HG03575 (cell line): Measurements from ENCODE around the gene MTA1.

ENCODE experiments used
- ATAC-seq: cut with Tn5 transposase; IDR thresholded peaks from one replicate; pipeline ENCODE4 v1.9.1; 2021; ENCODE audit not compliant: unreplicated experiment, insufficient number of reproducible peaks, low FRiP score; ENCODE audit errors: extremely low read depth

MTA1 gene

DNA sequence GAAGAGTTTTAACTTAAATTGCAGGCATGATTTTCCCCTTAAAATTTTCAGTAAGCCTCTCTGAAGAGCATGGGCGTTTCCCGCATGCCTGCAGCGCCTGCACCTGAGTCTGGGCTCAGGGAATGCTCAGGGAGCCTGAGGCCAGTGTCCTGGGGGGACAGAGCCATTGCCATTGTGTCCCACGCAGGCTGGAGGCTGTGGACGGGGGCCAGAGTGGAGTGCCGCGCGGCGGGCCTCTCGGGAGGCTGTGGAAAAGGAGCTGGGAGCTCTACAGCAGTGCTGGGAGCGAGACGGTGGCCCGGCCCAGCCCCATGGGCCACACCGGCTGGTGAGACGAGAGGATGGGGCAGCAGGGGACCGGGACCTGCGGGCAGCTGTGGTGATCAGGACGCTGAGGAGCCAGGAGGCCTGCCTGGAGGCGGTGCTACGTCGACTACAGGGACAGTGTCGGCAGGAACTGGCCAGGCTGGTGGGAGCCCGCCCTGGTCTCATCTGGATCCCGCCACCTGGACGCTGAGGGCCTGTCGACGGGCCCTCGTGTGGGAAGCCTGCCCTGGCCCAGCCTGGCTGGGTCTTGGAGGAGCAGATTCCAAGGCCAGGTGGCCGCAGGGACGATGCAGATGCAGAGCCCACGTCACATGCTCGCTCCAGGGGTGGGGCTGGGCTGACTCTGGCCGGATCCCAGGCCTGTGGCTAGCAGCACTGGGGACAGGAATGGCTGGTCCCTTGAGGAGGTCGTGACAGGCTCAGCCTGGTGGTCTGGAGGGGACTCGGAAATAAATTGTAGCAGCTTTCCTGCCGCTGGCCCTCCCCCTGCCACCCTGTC lies 79.0 kb downstream of the MTA1 start:
- ATAC-seq: no peak

DNA sequence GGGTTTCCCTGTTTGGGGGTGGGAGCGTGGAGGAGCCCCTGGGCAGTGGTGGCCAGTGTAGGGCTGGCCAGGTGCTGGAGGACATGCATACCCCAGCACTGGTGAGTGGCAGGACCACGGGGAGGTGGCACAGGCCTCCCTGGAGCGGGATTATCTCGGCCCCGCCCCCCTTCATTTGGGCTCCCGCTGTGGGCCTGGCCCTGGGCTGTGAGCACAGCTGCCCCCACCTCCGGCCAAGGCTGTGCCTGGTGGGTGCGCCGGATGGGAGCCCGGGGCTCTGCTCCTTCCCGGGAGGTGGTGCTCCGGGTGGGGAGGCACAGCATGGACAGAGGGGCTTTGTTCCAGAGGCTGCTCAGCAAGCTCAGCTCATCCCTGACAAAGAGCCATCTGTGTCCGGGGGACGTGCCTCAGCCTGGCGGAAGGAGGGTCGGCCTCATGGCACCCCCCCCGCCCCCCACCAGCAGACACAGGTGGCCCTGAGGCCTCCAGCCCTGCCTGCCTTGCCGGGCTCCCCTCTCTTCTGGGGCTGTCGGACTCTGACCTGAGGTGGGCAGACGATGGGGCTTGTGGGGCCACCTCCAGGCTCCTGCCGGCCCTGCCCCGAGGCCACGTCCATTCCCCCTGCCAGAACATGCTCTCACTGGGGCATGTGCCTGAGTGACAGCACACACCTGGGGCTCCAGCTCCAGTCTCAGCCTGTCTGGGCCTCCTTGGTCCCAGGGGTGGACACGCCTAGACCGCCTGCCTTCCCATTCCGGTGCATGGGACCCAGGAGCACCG lies 79.8 kb downstream of the MTA1 start:
- no peak for ATAC-seq

DNA sequence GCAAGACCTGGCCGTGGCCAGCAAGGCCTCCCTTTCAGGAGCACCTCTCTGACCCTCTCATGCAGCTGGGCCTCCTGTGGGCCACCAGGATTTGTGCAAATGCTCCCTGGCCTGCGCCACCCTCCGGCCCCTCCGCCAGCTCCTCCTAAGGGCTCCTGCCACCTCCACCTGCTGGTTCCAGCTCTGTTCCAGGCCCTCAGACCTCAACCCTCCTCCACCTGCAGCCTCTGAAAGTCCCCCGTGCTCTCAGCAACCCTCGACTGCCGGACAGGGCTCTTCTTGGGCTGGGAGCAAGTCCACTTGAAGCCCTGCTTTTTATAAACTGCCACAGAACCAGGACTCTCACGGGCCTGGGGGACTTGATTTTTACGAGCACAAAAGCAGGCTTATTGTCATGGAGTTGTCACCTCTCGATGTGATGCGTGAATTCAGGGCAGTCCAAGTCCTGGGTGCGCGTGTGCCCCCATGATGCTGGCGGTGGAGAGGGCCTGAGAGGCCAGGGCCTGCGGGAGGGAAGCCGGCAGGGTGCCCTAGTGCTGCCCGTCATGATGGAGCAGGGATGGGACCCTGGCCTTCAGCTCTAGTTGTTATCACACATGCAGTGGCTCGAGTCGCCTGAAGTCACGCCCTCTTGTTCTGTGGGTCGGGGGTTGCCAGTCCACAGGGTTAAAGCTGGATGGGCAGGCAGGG lies 80.6 kb downstream of the MTA1 start:
- ATAC-seq: no peak

DNA sequence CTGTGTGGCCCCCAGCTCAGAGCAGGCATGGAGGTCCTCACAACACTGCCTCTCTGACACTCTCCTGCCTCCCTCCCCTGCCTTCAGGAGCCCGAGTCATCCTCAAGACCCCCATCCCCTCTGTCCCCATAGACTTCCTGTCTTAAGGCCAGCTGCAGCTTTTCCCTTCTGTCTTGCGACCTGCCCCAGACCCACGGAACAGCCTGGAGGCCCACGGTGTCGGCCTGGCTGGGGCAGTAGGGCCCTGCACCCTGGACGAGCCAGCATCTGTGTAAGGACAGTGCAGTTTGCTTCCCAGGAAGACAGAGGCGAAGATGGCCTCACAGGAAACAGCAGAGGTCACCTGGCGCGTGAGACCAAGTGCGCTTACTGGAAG lies 81.1 kb downstream of the MTA1 start:
- ATAC-seq: no peak

DNA sequence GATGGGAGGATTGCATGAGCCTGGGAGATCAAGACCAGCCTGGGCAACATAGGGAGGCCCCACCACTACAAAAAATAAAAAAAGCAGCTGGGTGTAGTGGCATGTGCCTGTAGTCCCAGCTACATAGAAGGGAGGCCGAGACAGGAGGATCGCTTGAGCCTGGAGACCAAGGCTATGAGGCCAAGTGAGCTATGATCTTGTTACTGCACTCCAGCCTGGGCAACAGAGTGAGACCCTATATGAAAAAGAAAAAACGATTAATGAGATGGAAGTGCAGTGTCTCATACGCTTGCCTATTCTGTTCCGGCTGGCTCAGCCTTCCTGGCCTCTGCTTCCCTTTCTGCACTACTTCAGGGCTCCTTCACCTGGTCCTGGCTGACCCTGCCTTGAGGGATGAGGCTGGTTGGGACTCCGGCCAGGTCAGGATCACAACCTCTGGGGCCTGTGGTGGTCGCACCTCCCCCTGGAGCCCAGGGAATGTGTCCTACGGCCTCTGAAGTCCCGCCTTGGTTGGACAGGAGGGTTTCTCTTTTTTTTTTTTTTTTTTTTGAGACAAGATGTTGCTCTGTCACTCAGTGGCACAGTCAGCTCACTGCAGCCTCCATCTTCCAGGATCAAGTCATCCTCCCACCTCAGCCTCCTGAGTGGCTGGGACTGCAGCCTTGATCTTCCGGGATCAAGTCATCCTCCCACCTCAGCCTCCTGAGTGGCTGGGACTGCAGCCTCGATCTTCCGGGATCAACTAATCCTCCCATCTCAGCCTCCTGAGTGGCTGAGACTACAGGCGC lies 82.1 kb downstream of the MTA1 start:
- no peak for ATAC-seq

DNA sequence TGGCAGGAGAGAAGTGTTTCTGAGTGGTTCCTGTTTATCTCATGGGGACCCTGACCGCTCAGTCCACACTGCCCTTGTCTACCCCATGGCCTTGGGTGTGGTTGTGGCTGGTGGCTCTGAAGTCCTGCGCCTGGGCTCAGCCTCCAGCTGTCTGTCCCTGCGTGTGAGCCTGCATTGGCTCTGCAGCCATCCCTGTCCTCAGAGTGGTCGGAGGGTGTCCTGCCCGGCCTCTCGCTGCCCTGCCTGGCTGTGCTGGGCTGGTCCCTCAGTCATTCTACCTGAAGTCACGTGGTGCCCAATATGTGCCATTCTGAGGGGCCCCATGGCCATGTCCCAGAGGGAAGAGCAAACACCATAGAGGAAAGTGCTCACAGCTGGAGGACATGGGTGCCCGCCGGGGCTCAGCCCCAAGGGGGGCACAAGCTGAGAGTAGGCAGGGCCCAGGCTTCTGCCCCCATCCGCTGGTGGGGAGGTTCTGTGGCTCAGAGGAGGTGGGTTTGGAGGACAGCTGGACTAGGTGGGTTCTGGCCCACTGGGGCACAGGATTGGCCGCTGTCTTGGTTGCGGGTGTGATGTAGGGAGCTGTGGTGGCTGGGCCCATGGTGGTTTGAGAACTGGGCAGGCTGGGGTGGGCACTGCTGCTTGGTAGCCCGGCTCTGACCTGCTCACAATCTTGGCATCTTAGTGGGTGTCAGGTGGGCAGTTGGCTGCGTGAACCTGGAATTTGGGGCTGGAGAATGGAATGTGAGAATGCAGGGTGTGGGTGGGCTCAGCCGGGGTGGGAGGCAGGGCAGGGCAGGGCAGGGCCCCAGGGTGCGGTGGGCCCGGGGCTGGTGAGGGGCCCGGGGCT lies 83.0 kb downstream of the MTA1 start:
- no peak for ATAC-seq

DNA sequence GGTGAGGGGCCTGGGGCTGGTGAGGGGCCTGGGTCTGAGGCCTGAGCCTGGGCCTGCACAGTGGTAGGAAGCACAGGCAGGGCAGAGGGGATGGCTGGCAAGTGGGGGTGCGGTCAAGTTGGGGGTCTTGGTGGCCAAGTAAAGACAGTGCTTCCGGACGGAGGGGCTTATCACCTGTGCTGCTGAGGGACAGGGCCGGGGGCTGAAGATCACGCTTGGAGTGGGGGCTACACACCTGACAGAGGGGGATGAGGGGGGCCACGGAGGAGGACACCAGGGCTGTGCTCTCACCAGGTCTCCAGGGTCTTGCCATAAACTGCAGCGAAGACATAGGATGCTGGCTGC lies 83.6 kb downstream of the MTA1 start:
- no peak for ATAC-seq

DNA sequence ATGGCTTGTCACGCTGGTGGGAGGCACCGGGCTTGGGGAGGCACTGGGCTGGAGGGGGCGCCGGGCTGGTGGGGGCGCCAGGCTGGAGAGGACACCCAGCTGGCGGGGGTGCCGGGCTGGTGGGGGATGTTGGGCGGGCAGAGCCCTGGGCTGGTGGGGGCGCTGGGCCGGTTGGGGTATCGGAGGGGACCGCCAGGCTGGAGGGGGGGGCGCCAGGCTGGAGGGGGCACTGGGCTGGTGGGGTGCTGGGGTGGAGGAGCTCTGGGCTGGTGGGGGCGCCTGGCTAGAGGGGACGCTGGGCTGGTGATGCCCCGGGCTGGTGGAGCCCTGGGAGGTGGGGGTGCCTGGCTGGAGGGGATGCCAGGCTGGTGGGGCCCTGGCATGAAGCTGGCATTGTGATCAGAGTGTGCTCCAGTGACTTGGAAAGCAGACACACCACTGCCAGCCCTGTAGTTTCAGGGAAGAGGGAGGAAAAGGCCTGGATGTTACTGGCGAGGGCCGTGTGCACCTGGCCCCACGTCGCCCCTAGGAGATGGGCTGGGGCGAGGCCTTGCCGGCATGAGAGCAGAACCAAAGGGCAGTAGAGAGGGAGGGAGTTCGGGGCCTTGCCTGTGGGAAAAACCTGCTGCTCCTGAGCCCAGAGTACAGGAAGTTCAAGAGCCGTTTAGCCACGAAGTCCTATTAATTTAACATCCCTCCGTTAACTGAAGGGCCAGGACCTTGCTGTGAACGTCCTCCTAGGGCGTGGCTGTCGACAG lies 84.5 kb downstream of the MTA1 start:
- ATAC-seq: no peak

DNA sequence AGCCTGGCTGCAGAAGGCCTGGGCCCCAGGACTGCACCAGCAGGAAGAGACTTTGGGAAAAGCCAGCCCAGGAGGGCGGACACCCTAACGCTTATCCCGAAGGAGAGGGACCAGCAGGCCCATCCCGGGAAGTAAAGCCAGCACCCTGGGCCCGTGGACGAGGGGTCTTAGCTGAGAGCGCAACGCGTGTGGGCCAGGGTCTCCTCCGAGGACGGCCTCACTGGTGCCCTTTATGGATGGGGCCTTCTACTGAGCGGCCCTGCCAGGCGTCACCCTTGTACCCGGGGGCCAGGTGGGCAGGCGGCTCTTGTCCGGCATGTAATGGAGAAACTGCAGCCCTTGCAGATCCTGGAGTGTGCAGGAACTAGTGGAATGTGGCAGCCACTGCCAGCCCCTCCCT lies 85.5 kb downstream of the MTA1 start:
- ATAC-seq: no peak

DNA sequence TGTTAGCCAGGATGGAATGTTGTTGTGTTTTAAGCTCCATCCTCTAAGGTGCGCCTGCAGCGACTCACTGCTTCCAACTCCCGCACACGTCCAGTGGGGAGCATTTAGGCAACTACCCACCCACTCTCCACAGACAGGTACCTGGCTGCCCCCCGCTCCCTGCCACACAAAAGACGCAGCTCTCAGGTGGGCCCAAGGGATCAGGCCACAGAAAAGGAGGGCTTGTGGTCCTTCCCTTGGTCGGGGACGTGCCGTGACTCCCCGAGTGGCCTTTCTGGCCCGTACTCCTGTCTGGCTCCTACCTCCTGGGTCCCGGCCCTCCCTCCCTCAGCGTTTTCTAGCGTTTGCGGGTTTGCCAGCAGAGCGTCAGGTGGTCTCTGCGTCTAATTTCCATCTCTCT lies 87.6 kb downstream of the MTA1 start:
- ATAC-seq: no peak

DNA sequence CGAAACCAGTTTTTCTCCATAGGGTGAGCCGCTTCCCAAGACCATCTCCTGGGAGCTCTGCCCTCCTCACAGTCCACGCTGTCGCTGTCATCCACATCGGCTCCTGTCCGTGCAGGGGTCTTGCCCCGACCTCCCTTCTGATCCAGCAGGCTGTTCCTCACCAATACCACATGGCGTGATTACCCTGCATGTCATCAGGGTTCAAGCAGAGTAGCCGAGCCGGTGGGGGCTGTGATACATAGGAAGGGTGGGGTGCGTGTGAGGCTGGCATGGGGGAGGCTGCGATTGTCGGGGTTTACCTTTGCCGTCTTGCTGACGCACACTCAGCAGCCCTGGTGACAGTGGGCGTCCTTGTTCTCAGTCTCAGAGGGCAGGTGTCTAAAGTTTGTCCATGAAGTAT lies 88.4 kb downstream of the MTA1 start:
- no peak for ATAC-seq

DNA sequence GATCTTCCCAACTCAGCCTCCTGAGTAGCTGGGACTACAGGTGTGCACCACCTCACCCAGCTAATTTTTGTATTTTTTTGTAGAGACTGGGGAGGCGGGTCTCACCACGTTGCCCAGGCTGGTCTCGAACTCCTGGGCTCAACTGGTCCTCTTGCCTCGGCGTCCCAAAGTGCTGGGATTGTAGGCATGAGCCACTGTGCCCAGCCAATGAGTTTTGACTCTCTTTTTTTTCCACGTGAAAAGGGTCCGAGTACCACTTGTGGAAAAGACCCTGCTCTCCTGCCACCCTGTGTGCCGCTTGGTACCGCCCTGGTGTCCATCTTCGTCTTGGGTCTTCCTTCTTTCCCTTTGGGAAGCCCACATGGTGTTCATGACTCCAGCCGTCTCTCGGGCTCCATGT lies 89.0 kb downstream of the MTA1 start:
- no peak for ATAC-seq

DNA sequence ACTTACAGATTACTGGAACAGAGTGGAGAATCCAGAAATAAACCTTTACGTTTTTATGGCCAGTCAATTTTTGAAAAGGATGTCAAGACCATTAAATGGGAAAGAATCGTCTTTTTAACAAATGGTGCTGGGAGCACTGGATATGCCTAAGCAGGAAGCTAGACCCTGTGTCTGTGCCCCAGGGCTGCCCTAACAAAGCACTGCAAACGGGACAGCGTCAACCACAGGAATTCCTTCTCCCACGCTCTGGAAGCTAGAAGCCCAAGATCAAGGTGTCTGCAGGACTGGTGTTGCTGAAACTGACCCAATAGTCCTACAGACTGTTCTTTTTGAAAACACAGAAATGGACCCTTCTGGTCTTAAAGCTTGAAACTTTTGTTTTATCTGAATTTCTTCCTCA lies 97.5 kb downstream of the MTA1 start:
- no peak for ATAC-seq

DNA sequence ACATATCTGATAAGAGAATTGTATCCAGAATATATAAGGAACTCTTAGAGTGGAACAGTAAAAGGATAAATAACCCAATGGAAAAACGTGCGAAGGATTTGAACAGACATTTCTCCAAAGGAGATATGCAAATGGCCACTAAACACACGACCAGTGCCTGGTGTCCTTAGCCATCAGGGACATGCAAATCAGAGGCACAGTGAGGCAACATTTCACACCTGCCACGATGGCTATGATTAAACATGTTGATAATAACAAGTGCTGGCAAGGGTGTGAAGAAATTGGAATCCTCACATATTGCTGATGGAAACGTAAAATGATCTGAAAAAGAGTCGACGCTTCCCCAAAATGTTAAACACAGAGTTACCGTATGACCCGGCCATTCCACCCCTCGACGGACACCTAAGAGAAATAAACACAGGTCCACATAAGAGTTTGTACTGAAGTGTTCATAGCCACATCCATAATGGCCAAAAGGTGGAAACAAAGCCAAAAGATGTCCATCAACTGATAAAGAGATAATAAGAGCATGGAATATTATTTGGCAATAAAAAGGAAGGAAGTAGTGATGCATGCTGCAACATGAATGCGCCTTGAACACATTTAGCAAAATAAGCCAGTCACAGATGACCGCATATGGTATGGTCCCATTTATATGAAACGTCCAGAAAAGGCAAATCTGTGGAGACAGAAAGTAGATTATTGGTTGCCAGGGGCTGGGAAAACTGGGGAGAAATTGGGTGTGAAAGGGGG lies 100.5 kb downstream of the MTA1 start:
- ATAC-seq: no peak
